Activated CD8-positive, alpha-beta memory T cell treated with anti-CD3 and anti-CD28 coated beads, Interleukin-2, amount 50 U/mL, for 24 hours (primary cell): ENCODE results near the gene RND1.

ENCODE experiments used
- DNase-seq: peaks from one replicate; pipeline ENCODE4 v3.0.0-alpha.2; 2020; ENCODE audit errors: extremely low read depth

The RND1 gene

GRCh38 chr12:48810903-48811431 lies 54.7 kb downstream of the RND1 start:
- no peak for DNase-seq

- DNase-seq: no peak
Observed at GRCh38 chr12:48807981-48808380, 57.7 kb downstream of the RND1 start.
